ENCODE measurements around the gene ERICH4. TPM values are rescaled to one million over a fixed set of nuclear protein-coding genes. Genes with fewer than 3 reads are reported as not detected.

The ERICH4 gene
- total RNA-seq, 1 experiment from 2014 or later, result not detected

GRCh38 chr19:41415154-41415571, 27.8 kb upstream of the ERICH4 start:
- ChIA-PET CTCF (no interaction called here), POLR2A (ENCODE audit: unreplicated experiment) (no interaction called here)
- H3K4me1 ChIP-seq (replicated peaks; ENCODE audit: insufficient read depth), result no peaks in the 10 kb centered on the region
- TF ChIP-seq, protein P1, sequence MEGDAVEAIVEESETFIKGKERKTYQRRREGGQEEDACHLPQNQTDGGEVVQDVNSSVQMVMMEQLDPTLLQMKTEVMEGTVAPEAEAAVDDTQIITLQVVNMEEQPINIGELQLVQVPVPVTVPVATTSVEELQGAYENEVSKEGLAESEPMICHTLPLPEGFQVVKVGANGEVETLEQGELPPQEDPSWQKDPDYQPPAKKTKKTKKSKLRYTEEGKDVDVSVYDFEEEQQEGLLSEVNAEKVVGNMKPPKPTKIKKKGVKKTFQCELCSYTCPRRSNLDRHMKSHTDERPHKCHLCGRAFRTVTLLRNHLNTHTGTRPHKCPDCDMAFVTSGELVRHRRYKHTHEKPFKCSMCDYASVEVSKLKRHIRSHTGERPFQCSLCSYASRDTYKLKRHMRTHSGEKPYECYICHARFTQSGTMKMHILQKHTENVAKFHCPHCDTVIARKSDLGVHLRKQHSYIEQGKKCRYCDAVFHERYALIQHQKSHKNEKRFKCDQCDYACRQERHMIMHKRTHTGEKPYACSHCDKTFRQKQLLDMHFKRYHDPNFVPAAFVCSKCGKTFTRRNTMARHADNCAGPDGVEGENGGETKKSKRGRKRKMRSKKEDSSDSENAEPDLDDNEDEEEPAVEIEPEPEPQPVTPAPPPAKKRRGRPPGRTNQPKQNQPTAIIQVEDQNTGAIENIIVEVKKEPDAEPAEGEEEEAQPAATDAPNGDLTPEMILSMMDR (conservative IDR thresholded peaks at IDR 0.05), result no peak
- H3F3A ChIP-seq (ENCODE audit: insufficient read depth, low read depth), result no peaks in the 10 kb centered on the region
- BruUV-seq (replicated peaks), result no TSS peak
- no peak overlapping the region for H3K4me3 ChIP-seq
- H3K9me3 ChIP-seq (ENCODE audit: insufficient read depth, low read depth), result no peaks in the 10 kb centered on the region
- H3K27me3 ChIP-seq (ENCODE audit: insufficient read depth, low read depth), result no peaks in the 10 kb centered on the region
- no peak overlapping the region for H3K27ac ChIP-seq
- no peaks in the 10 kb centered on the region for H3K9me2 ChIP-seq (ENCODE audit: insufficient read depth)
- no peak for DNase-seq
- intact Hi-C loops (cut with micrococcal nuclease; ENCODE audit: unreplicated experiment), result no loop called here
- no peaks in the 10 kb centered on the region for H3K79me2 ChIP-seq (ENCODE audit: low read depth)
- H3K36me3 ChIP-seq (ENCODE audit: low read depth), result 0 out of 2 replicates have a peak, but pooled peaks cover 2% of the 10 kb centered on the region
- H4K20me1 ChIP-seq (ENCODE audit: insufficient read depth), result no peaks in the 10 kb centered on the region
- no peak overlapping the region for H2AFZ ChIP-seq
- H3K4me2 ChIP-seq, result no peak overlapping the region

- H3K9me3 ChIP-seq (ENCODE audit: insufficient read depth, low read depth), result no peaks in the 10 kb centered on the region
- no peak overlapping the region for H3K4me3 ChIP-seq
- TF ChIP-seq, protein P1 (conservative IDR thresholded peaks at IDR 0.05), result no peak
- no peak for TF ChIP-seq EZH2 (IDR thresholded peaks at IDR 0.05; ENCODE audit: low read depth)
- H2AFZ ChIP-seq, result no peak overlapping the region
- no peak for DNase-seq
- POLR2A ChIA-PET (ENCODE audit: unreplicated experiment), result no interaction called here
- 0 out of 2 replicates have a peak, but pooled peaks cover 2% of the 10 kb centered on the region for H3K36me3 ChIP-seq (ENCODE audit: low read depth)
- no peaks in the 10 kb centered on the region for H3K4me1 ChIP-seq (replicated peaks; ENCODE audit: insufficient read depth)
- no TSS peak for BruUV-seq (replicated peaks)
- H3K79me2 ChIP-seq (ENCODE audit: low read depth), result no peaks in the 10 kb centered on the region
- intact Hi-C loops (cut with micrococcal nuclease; ENCODE audit: unreplicated experiment), result no loop called here
- H4K20me1 ChIP-seq (ENCODE audit: insufficient read depth), result no peaks in the 10 kb centered on the region
- no peak overlapping the region for H3K4me2 ChIP-seq
- H3K27me3 ChIP-seq (ENCODE audit: insufficient read depth, low read depth), result no peaks in the 10 kb centered on the region
- no peak overlapping the region for H3K27ac ChIP-seq
- H3K9me2 ChIP-seq (ENCODE audit: insufficient read depth), result no peaks in the 10 kb centered on the region
- CTCF ChIA-PET, result interaction anchor here (0.7 kb wide), 1 partner anchor 580 kb away, joined by 4 read pairs; no protein-coding TSS in a partner anchor
- no peaks in the 10 kb centered on the region for H3F3A ChIP-seq (ENCODE audit: insufficient read depth, low read depth)
These were observed 26.7 kb upstream of the ERICH4 start for GRCh38 chr19:41416194-41416674.

DNA sequence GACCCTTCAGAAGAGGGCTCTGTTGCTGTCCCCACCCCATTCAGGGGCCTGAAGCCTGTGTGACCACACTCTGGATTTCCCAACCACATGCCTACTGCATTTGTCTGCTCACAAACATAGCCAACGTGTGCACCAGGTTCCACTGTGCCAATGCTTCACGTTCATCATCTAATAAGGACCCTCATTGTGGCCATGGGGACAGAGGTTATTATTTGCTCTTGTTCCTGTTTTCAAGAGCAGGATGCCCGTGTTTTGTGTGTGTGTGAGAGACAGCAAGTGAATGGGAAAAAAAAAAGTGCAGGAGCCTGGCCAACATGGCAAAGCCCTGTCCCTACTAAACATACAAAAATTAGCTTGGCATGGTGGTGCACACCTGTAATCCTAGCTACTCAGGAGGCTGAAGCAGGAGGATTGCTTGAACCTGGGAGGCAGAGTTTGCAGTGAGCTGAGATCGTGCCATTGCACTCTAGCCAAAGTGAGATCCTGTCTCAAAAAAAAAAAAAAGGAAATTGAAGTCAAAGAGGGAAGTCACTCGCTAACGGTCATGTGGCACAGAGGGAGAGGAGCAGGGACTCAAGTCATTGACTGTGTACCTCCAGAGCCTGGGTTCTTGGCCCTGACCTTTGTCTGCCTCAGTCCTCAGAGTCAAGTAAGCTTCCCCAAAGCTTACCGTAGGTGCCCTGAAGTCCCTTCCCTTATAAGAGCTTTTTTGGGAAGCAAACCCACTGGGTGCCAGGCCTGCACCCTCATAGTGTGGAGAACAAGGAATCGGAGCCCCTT, 22.7 kb upstream of the ERICH4 start:
- Histone ChIP-seq H3K4me1 (replicated peaks; ENCODE audit: insufficient read depth) (no peaks in the 10 kb centered on the region), H3K27ac (no peak overlapping the region), H3F3A (ENCODE audit: insufficient read depth, low read depth) (no peaks in the 10 kb centered on the region), H2AFZ (no peak overlapping the region), H3K9me3 (ENCODE audit: insufficient read depth, low read depth) (no peaks in the 10 kb centered on the region), H3K79me2 (ENCODE audit: low read depth) (no peaks in the 10 kb centered on the region), H3K36me3 (ENCODE audit: low read depth) (0 out of 2 replicates have a peak, but pooled peaks cover 2% of the 10 kb centered on the region), H3K4me2 (no peak overlapping the region), H3K27me3 (ENCODE audit: insufficient read depth, low read depth) (no peaks in the 10 kb centered on the region), H3K4me3 (no peak overlapping the region), H3K9me2 (ENCODE audit: insufficient read depth) (no peaks in the 10 kb centered on the region), H4K20me1 (ENCODE audit: insufficient read depth) (no peaks in the 10 kb centered on the region)
- intact Hi-C loops (cut with micrococcal nuclease; ENCODE audit: unreplicated experiment), result no loop called here
- no TSS peak for BruUV-seq (replicated peaks)
- TF ChIP-seq EZH2 (IDR thresholded peaks at IDR 0.05; ENCODE audit: low read depth), result no peak
- TF ChIP-seq, protein P1 (conservative IDR thresholded peaks at IDR 0.05), result no peak
- ChIA-PET CTCF (no interaction called here), POLR2A (ENCODE audit: unreplicated experiment) (no interaction called here)
- DNase-seq, result no peak
